Peyer's patch (tissue), 4 donors: ENCODE measurements around the gene CCL19. TPM values are rescaled to one million over a fixed set of nuclear protein-coding genes. Genes with fewer than 3 reads are reported as not detected.

ENCODE experiments used
- DNase-seq, 3 donors: peaks; one replicate each; pipeline ENCODE4 v3.0.0-alpha.2; 2017 to 2019
- H3K27ac ChIP-seq, 4 donors: fragments of 200-600 bp; sonication (generic); one replicate each; pipeline ENCODE4 v1.5.1; 2016 to 2019
- H3K27me3 ChIP-seq, 2 donors: fragments of 200-600 bp; sonication (generic); one replicate each; pipeline ENCODE4 v1.5.1; 2019
- H3K36me3 ChIP-seq, 3 donors: fragments of 200-600 bp; sonication (generic); one replicate each; pipeline ENCODE4 v1.5.1; 2016 to 2019
- H3K4me1 ChIP-seq, 4 donors: fragments of 200-600 bp; sonication (generic); one replicate each; pipeline ENCODE4 v1.5.1; 2016 to 2019
- H3K4me3 ChIP-seq, 4 donors: fragments of 200-600 bp; sonication (generic); 1 replicate in 3 of 4; 2 replicates in 1 of 4; pipeline ENCODE4 v1.5.1; 2016 to 2019; ENCODE audit warnings: mild to moderate bottlenecking in 1 of 4
- H3K9me3 ChIP-seq, 4 donors: fragments of 200-600 bp; sonication (generic); one replicate each; pipeline ENCODE4 v1.5.1; 2016 to 2019; ENCODE audit warnings: mild to moderate bottlenecking in 1 of 4
- CTCF ChIP-seq, 6 experiments: fragments of 450-650 bp in 4 of 6; fragments of 200-600 bp in 2 of 6; sonication (generic) in 1 of 6; IDR thresholded peaks; one replicate each; pipeline ENCODE4 v1.5.1; 2017 to 2019; ENCODE audit warnings: antibody characterized with exemption in 6 of 6, mild to moderate bottlenecking in 3 of 6, moderate library complexity in 1 of 6
- POLR2A ChIP-seq, 2 donors: fragments of 450-650 bp; IDR thresholded peaks; one replicate each; pipeline ENCODE4 v1.5.1; 2017; ENCODE audit warnings: antibody characterized with exemption in 2 of 2, mild to moderate bottlenecking in 2 of 2, moderate library complexity in 2 of 2
- total RNA-seq, 4 donors: library from RNA; depleted of rRNA; stranded (reverse); fragments of >200 nt; gene quantifications; one replicate each; pipeline ENCODE4 v1.1.0, GENCODE V29; 2016

CCL19 gene
- total RNA-seq, 4 donors from 2014 or later = not detected

GRCh38 chr9:34707130-34707529 lies 16.1 kb upstream of the CCL19 start:
- TF ChIP-seq CTCF (IDR thresholded peaks at IDR 0.05) = no peak
- TF ChIP-seq POLR2A (IDR thresholded peaks at IDR 0.05) = no peak
- Histone ChIP-seq H3K4me3 (no peak overlapping the region), H3K27ac (no peak overlapping the region), H3K27me3 (no peaks in the 10 kb centered on the region), H3K36me3 (no peaks in the 10 kb centered on the region), H3K9me3 (no peaks in the 10 kb centered on the region), H3K4me1 (no peaks in the 10 kb centered on the region)
- DNase-seq = no peak

- H3K4me3 ChIP-seq = peak overlapping the region; percentile 62 to 81 (median 65)
- H3K4me1 ChIP-seq = no peaks in the 10 kb centered on the region
- H3K27me3 ChIP-seq = no peaks in the 10 kb centered on the region
- peak; percentile 79 to 94 (median 92) for DNase-seq
- no peaks in the 10 kb centered on the region for H3K9me3 ChIP-seq
- no peaks in the 10 kb centered on the region for H3K36me3 ChIP-seq
- peak overlapping the region; percentile 66 to 83 (median 72) for H3K27ac ChIP-seq
- no peak for TF ChIP-seq POLR2A (IDR thresholded peaks at IDR 0.05)
- peak; percentile 89 to 99 (median 96) for TF ChIP-seq CTCF (IDR thresholded peaks at IDR 0.05)
These were observed 11.0 kb upstream of the CCL19 start for GRCh38 chr9:34701769-34702736.

DNA sequence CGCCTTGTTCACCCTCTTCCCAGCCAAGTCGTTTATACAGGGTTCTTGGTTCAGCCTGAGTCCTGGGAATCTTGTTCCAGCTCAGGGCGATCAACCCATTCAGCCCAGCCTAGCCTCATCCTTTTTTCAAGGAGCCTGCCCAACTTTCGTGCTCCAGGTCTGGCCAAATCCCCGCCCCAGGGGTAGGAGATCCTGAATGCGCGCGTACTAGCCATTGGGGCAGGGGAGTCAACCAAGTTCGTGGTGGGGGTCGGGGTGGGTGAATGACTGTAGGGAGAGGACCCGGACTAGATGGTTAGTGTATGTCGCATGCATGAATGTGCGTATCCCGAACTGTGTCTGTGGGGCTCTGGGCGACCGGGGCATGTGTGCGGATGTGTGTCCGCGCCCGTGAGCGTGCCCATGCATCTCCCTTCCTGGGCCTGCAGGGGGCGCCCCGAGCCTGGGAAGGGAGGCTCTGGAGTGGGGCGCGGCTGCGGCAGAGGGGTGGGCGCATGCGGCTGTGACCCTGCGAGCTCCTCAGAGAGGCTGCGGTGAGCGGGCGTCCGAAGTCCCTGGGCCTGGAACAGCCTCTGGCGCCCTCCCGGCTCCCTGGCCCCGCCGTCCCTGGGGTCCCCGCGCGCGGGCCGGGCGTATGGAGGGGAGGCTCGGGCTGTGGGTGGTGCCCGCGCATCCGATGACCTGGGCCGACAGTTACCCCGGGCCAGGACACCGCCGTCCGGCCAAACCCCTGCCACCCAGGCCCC lies 10.1 kb upstream of the CCL19 start:
- H3K27ac ChIP-seq = peak overlapping the region; percentile 66 to 83 (median 72)
- TF ChIP-seq CTCF (IDR thresholded peaks at IDR 0.05) (peak; percentile 59 to 89 (median 84)), POLR2A (IDR thresholded peaks at IDR 0.05) (no peak)
- H3K27me3 ChIP-seq = no peaks in the 10 kb centered on the region
- DNase-seq = peak; percentile 75 to 87 (median 83)
- H3K36me3 ChIP-seq = no peaks in the 10 kb centered on the region
- H3K4me3 ChIP-seq = peak overlapping the region; percentile 62 to 81 (median 65)
- H3K9me3 ChIP-seq = no peaks in the 10 kb centered on the region
- no peaks in the 10 kb centered on the region for H3K4me1 ChIP-seq

- no peak for DNase-seq
- H3K9me3 ChIP-seq = no peaks in the 10 kb centered on the region
- H3K4me3 ChIP-seq = no peak overlapping the region
- H3K27me3 ChIP-seq = no peaks in the 10 kb centered on the region
- H3K36me3 ChIP-seq = no peaks in the 10 kb centered on the region
- H3K4me1 ChIP-seq = peaks cover 0 to 5% (median 0%) of the 10 kb centered on the region in 4 donors
- H3K27ac ChIP-seq = no peak overlapping the region
- TF ChIP-seq POLR2A (IDR thresholded peaks at IDR 0.05) (no peak), CTCF (IDR thresholded peaks at IDR 0.05) (no peak)
These were observed 3.7 kb upstream of the CCL19 start for GRCh38 chr9:34694811-34695210.

DNA sequence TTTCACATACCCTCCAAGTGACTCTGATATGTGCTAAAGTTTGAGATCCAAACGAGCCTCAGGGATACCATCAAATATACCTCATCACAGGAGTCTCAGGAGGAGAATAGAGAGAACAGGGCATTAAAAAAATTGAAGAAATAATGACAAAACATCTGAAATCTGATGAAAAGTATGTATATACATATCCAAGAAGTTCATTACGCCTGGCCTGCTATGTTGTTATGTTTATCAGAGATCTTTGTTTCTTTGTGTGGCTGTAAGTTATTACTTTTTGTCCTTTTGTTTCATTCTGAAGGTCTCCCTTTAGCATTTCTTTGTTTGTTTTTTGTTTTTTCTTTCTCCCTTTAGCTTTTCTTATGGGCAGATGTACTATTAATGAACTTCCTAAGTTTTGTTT lies 2.5 kb upstream of the CCL19 start:
- TF ChIP-seq POLR2A (IDR thresholded peaks at IDR 0.05) (no peak), CTCF (IDR thresholded peaks at IDR 0.05) (no peak)
- H3K4me1 ChIP-seq = peaks cover 0 to 5% (median 0%) of the 10 kb centered on the region in 4 donors

More for the DNA sequence above, 2.5 kb upstream of the CCL19 start:
- Histone ChIP-seq H3K9me3 (no peaks in the 10 kb centered on the region), H3K36me3 (no peaks in the 10 kb centered on the region), H3K27me3 (no peaks in the 10 kb centered on the region), H3K4me3 (no peak overlapping the region), H3K27ac (no peak overlapping the region)
- no peak for DNase-seq
